ENCODE data around the gene EVL.
"Not testable (repeated sequence)": the region's sequence is repeated elsewhere in the genome, so short reads cannot be mapped to it uniquely, and the experiment has no call there.

Gene EVL

GRCh38 chr14:100176811-100177327 is 111.6 kb downstream of the EVL start:
- DNase-seq: no peak

- no peak for DNase-seq
Measured at GRCh38 chr14:100178691-100179090, 113.5 kb downstream of the EVL start.

GRCh38 chr14:100180671-100181070 is 115.4 kb downstream of the EVL start:
- DNase-seq: not testable (repeated sequence)

GRCh38 chr14:100181876-100182551 is 116.8 kb downstream of the EVL start:
- not testable (repeated sequence) for DNase-seq

GRCh38 chr14:100187247-100187833 is 122.1 kb downstream of the EVL start:
- DNase-seq: peak; percentile 84

GRCh38 chr14:100188392-100189030 is 123.3 kb downstream of the EVL start:
- no peak for DNase-seq

GRCh38 chr14:100190126-100190525 is 124.9 kb downstream of the EVL start:
- DNase-seq: peak; percentile 11

- no peak for DNase-seq
Measured at GRCh38 chr14:100191584-100192249, 126.5 kb downstream of the EVL start.

- DNase-seq: no peak
Measured at GRCh38 chr14:100192250-100192671, 127.0 kb downstream of the EVL start.

- DNase-seq: peak; percentile 100
Measured at GRCh38 chr14:100192672-100193416, 127.6 kb downstream of the EVL start.

Measured in NCI-H2171 (cell line).